Calu3 (cell line): ENCODE data around the gene XRN2. TPM values are rescaled to one million over a fixed set of nuclear protein-coding genes. Genes with fewer than 3 reads are reported as not detected.
A peak's percentile ranks its signal among the peaks of the same experiment; 100 is the strongest.

Experiments used
- Bru-seq: library from RNA; stranded (reverse); fragments of 400-500 nt; gene quantifications from one replicate; lab custom pipeline; 2021; lab: Mats Ljungman, UMichigan
- BruChase-seq, 2 experiments: library from RNA; stranded (reverse); fragments of 400-500 nt; gene quantifications; one replicate each; lab custom pipeline; 2021; lab: Mats Ljungman, UMichigan
- BruUV-seq: library from RNA; stranded (reverse); fragments of 400-500 nt; replicated peaks from 2 replicates; lab custom pipeline; 2021; lab: Mats Ljungman, UMichigan
- CTCF ChIA-PET: fragments of 300-600 bp; sonication (Branson Sonifier 250); formaldehyde crosslinking; loops from one replicate; lab custom pipeline; 2022; ENCODE audit warnings: antibody characterized with exemption; lab: Charles Lee
- DNase-seq: peaks from one replicate; pipeline ENCODE4 v3.0.0; 2022
- H3K27ac Mint-ChIP-seq: one replicate; pipeline ENCODE4 v1.8.0; 2022; ENCODE audit warnings: mixed read lengths; ENCODE audit not compliant: unreplicated experiment
- H3K27me3 Mint-ChIP-seq: one replicate; pipeline ENCODE4 v1.8.0; 2022; ENCODE audit warnings: mixed read lengths; ENCODE audit not compliant: unreplicated experiment
- H3K36me3 Mint-ChIP-seq: one replicate; pipeline ENCODE4 v1.8.0; 2022; ENCODE audit warnings: mild to moderate bottlenecking, moderate library complexity, mixed read lengths; ENCODE audit not compliant: insufficient read depth, unreplicated experiment
- H3K4me1 Mint-ChIP-seq: one replicate; pipeline ENCODE4 v1.8.0; 2022; ENCODE audit warnings: mild to moderate bottlenecking, low read depth, mixed read lengths; ENCODE audit not compliant: unreplicated experiment
- H3K4me3 Mint-ChIP-seq: one replicate; pipeline ENCODE4 v1.8.0; 2022; ENCODE audit warnings: mild to moderate bottlenecking, low read depth, moderate library complexity, mixed read lengths; ENCODE audit not compliant: unreplicated experiment
- H3K9me3 Mint-ChIP-seq: one replicate; pipeline ENCODE4 v1.8.0; 2022; ENCODE audit warnings: low read depth, mixed read lengths; ENCODE audit not compliant: unreplicated experiment
- intact Hi-C: fragments of 100-400 bp; cut with micrococcal nuclease; formaldehyde crosslinking; loops from one replicate; pipeline ENCODE4 v1.10.0; 2022; ENCODE audit not compliant: unreplicated experiment
- long read RNA-seq: library from polyadenylated mRNA; stranded (forward); transcript quantifications from one replicate; pipeline ENCODE4 v2.0.0, GENCODE V29; 2022
- total RNA-seq: library from RNA; stranded (reverse); gene quantifications from 2 replicates; pipeline ENCODE4 v1.2.3, GENCODE V29; 2022
- TF ChIP-seq, protein P1 (sequence below): fragments of 200-600 bp; IDR thresholded peaks from one replicate; pipeline ENCODE4 v1.8.0; 2022; ENCODE audit warnings: antibody characterized with exemption; ENCODE audit not compliant: unreplicated experiment

The XRN2 gene, protein sequence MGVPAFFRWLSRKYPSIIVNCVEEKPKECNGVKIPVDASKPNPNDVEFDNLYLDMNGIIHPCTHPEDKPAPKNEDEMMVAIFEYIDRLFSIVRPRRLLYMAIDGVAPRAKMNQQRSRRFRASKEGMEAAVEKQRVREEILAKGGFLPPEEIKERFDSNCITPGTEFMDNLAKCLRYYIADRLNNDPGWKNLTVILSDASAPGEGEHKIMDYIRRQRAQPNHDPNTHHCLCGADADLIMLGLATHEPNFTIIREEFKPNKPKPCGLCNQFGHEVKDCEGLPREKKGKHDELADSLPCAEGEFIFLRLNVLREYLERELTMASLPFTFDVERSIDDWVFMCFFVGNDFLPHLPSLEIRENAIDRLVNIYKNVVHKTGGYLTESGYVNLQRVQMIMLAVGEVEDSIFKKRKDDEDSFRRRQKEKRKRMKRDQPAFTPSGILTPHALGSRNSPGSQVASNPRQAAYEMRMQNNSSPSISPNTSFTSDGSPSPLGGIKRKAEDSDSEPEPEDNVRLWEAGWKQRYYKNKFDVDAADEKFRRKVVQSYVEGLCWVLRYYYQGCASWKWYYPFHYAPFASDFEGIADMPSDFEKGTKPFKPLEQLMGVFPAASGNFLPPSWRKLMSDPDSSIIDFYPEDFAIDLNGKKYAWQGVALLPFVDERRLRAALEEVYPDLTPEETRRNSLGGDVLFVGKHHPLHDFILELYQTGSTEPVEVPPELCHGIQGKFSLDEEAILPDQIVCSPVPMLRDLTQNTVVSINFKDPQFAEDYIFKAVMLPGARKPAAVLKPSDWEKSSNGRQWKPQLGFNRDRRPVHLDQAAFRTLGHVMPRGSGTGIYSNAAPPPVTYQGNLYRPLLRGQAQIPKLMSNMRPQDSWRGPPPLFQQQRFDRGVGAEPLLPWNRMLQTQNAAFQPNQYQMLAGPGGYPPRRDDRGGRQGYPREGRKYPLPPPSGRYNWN
- total RNA-seq = 23.4 and 24.7 TPM in 2 replicates
- Bru-seq, nascent RNA = percentile 82 among the genes with signal in this experiment
- BruChase-seq, experiment 1, labeled RNA remaining after a 6-hour chase = percentile 69 among the genes with signal in this experiment
- BruChase-seq, experiment 2, labeled RNA remaining after a 2-hour chase = percentile 69 among the genes with signal in this experiment
- long read RNA-seq, transcript XRN2-201 (30 exons, 3,437 nt) = major isoform, 25 of 45 reads
- long read RNA-seq, partial matches to known transcripts = 4 of 45 reads
- long read RNA-seq, other reads (novel, unspliced or antisense) = 16 of 45 reads

DNA sequence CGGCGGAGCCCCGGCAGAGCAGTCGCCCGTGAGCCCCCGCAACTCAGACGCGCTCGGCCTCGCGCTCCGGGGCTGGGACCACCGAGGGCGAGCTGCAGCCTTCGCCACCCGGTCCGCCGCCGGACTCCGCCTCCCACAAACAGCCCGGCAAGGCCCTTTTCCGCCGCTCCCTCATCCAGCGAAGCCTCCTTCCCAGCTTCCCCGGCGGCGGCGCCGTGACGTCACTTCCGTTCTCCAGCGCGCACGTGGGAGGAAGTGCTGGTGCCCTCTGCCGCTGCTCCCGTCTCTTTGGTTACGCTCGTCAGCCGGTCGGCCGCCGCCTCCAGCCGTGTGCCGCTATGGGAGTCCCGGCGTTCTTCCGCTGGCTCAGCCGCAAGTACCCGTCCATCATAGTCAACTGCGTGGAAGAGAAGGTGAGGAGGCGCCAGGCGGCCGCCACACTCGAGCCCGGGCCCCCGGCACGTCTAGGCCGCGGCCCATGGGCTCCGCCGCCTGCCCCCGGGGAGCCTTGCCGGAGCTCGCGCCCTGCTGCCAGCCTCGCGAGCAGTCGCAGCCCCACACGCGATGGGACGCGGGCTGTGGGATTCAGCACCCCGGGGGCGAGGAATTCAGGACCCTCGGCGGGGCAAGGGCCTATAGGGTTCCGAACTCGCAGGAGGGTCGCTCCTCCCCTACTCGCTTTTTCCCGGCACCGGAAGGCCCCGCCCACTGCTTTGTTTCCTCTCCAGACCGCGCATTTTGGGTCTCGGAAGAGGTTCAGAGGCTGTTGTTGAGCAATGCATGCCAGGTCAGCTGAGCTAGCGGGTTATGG is at the start of gene XRN2:
TSS of gene XRN2 (plus strand) at position 271 of the 811 bp plus-strand sequence. CDS start at position 339, 68 bp downstream.
- DNase-seq = peak; percentile 77
- Mint-ChIP-seq H3K36me3 (peaks cover 26% of the 10 kb centered on the region), H3K4me3 (peak within 1 kb of the TSS; percentile 73), H3K27ac (peak within 1 kb of the TSS; percentile 90), H3K4me1 (peaks cover 9% of the 10 kb centered on the region), H3K27me3 (no peaks in the 10 kb centered on the region), H3K9me3 (no peaks in the 10 kb centered on the region)
- TF ChIP-seq, protein P1, sequence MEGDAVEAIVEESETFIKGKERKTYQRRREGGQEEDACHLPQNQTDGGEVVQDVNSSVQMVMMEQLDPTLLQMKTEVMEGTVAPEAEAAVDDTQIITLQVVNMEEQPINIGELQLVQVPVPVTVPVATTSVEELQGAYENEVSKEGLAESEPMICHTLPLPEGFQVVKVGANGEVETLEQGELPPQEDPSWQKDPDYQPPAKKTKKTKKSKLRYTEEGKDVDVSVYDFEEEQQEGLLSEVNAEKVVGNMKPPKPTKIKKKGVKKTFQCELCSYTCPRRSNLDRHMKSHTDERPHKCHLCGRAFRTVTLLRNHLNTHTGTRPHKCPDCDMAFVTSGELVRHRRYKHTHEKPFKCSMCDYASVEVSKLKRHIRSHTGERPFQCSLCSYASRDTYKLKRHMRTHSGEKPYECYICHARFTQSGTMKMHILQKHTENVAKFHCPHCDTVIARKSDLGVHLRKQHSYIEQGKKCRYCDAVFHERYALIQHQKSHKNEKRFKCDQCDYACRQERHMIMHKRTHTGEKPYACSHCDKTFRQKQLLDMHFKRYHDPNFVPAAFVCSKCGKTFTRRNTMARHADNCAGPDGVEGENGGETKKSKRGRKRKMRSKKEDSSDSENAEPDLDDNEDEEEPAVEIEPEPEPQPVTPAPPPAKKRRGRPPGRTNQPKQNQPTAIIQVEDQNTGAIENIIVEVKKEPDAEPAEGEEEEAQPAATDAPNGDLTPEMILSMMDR = no peak
- intact Hi-C loops = no loop called here
- BruUV-seq = no TSS peak
- CTCF ChIA-PET = no interaction called here

DNA sequence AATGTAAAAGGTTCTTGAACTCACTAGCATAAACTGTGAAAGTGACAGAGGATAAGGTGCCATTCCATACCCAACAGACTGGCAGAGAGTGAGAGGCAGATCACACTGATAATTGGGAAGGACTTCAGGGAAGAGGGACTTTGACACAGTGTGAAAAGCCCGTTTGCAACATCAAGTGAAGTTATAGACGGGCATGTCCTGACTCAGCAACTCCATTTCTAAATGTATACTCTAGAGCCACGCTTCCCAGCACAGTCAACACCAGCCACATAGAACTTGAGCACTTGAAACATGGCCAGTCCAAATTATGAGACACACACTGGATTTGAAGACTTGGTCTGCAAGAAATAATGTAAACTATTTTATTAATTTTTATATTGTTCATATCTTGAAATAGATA is 45.9 kb upstream of the XRN2 start:
- Mint-ChIP-seq H3K4me1 (no peaks in the 10 kb centered on the region), H3K27me3 (no peaks in the 10 kb centered on the region), H3K4me3 (no peak overlapping the region), H3K27ac (no peak overlapping the region), H3K9me3 (no peaks in the 10 kb centered on the region), H3K36me3 (no peaks in the 10 kb centered on the region)
- TF ChIP-seq, protein P1 = no peak
- BruUV-seq = no TSS peak
- CTCF ChIA-PET = no interaction called here
- intact Hi-C loops = no loop called here
- no peak for DNase-seq

DNA sequence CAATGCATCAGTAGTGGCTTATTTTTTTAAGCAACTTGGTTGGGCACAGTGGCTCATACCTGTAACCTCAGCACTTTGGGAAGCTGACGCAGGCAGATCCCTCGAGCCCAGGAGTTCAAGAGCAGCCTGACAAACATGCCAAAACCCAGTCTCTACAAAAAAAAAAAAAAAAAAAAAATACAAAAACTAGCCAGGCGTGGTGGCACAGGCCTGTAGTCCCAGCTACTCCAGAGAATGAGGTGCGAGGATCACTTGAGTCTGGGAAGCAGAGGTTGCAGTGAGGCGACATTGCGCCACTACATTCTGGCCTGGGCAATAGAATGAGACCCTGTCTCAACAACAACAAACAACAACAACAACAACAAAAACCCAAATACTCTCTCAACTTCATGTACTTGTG is 44.7 kb upstream of the XRN2 start:
- CTCF ChIA-PET = no interaction called here
- H3K27ac Mint-ChIP-seq = no peak overlapping the region
- H3K4me3 Mint-ChIP-seq = no peak overlapping the region
- H3K4me1 Mint-ChIP-seq = no peaks in the 10 kb centered on the region
- no peaks in the 10 kb centered on the region for H3K9me3 Mint-ChIP-seq
- H3K36me3 Mint-ChIP-seq = no peaks in the 10 kb centered on the region
- DNase-seq = no peak
- no peaks in the 10 kb centered on the region for H3K27me3 Mint-ChIP-seq
- BruUV-seq = no TSS peak
- TF ChIP-seq, protein P1 = no peak
- intact Hi-C loops = no loop called here
